CD4-positive, CD25-positive, alpha-beta regulatory T cell (primary cell): Measurements from ENCODE around the gene COL17A1. TPM values are rescaled to one million over a fixed set of nuclear protein-coding genes. Genes with fewer than 3 reads are reported as not detected.

Experiments
- ATAC-seq, 2 donors: fragments of 150-1000 bp; cut with Tn5 transposase; one replicate each; pipeline ENCODE4 v1.10.0; 2021; ENCODE audit warnings: low read depth in 2 of 2, moderate number of reproducible peaks in 2 of 2, moderate library complexity in 1 of 2
- DNase-seq, 3 donors: peaks; one replicate each; pipeline versions ENCODE4 v3.0.0 to v3.0.0-alpha.2; 2012 to 2022; ENCODE audit warnings: mixed read lengths in 1 of 3
- H3K27ac ChIP-seq: one replicate; pipeline ENCODE4 v1.7.0; 2013; ENCODE audit warnings: mild to moderate bottlenecking, low read length; ENCODE audit not compliant: insufficient read depth, poor library complexity, severe bottlenecking
- H3K27me3 ChIP-seq: one replicate; pipeline ENCODE4 v1.7.0; 2013; ENCODE audit warnings: low read length; ENCODE audit not compliant: control insufficient read depth, insufficient read depth
- H3K36me3 ChIP-seq: one replicate; pipeline ENCODE4 v1.7.0; 2013; ENCODE audit warnings: mild to moderate bottlenecking, low read length, moderate library complexity; ENCODE audit not compliant: control insufficient read depth, insufficient read depth
- H3K4me1 ChIP-seq: 2 replicates; pipeline ENCODE4 v1.7.0; 2013; ENCODE audit warnings: mild to moderate bottlenecking, low read length; ENCODE audit not compliant: insufficient read depth, control insufficient read depth, poor library complexity, severe bottlenecking
- H3K4me3 ChIP-seq: one replicate; pipeline ENCODE4 v1.7.0; 2013; ENCODE audit warnings: low read depth, mild to moderate bottlenecking, low read length, moderate library complexity
- H3K9me3 ChIP-seq, 2 experiments: 1 replicate in 1 of 2; 2 replicates in 1 of 2; pipeline ENCODE4 v1.7.0; 2013; ENCODE audit warnings: low read length in 2 of 2, mild to moderate bottlenecking in 1 of 2, moderate library complexity in 1 of 2; ENCODE audit not compliant: control insufficient read depth in 2 of 2
- H3K27ac Mint-ChIP-seq, 3 donors: one replicate each; pipeline ENCODE4 v1.8.0; 2020 to 2022; ENCODE audit warnings: mild to moderate bottlenecking in 3 of 3, mixed read lengths in 3 of 3, moderate library complexity in 2 of 3
- H3K27me3 Mint-ChIP-seq: one replicate; pipeline ENCODE4 v1.8.0; 2022; ENCODE audit warnings: mild to moderate bottlenecking, mixed read lengths
- H3K36me3 Mint-ChIP-seq: one replicate; pipeline ENCODE4 v1.8.0; 2020; ENCODE audit warnings: mixed read lengths
- H3K4me1 Mint-ChIP-seq, 4 donors: one replicate each; pipeline ENCODE4 v1.8.0; 2020 to 2022; ENCODE audit warnings: mixed read lengths in 4 of 4, mild to moderate bottlenecking in 1 of 4
- H3K4me3 Mint-ChIP-seq, 4 donors: one replicate each; pipeline ENCODE4 v1.8.0; 2020 to 2022; ENCODE audit warnings: mild to moderate bottlenecking in 4 of 4, mixed read lengths in 4 of 4, moderate library complexity in 3 of 4
- H3K9me3 Mint-ChIP-seq, 7 donors: one replicate each; pipeline ENCODE4 v1.8.0; 2020 to 2022; ENCODE audit warnings: mixed read lengths in 7 of 7, mild to moderate bottlenecking in 3 of 7, moderate library complexity in 2 of 7
- polyA plus RNA-seq, 4 donors: library from polyadenylated mRNA; unstranded; fragments of 300-500 nt; fragmentation: Illumina TruSeq; gene quantifications; one replicate each; pipeline ENCODE4 v1.2.3, GENCODE V29; 2021
- total RNA-seq: library from RNA; stranded (reverse); gene quantifications from one replicate; pipeline ENCODE4 v1.2.3, GENCODE V29; 2022

The COL17A1 gene
- total and polyA plus RNA-seq, 5 donors from 2014 or later, result 0.24 TPM; not detected in 4

GRCh38 chr10:104104418-104104817 is 18.7 kb upstream of the COL17A1 start:
- ATAC-seq, result no peak
- Mint-ChIP-seq H3K27ac (no peak overlapping the region), H3K9me3 (peaks cover 0 to 1% (median 0%) of the 10 kb centered on the region in 7 donors), H3K27me3 (peaks cover 21% of the 10 kb centered on the region), H3K4me1 (peaks cover 0 to 4% (median 0%) of the 10 kb centered on the region in 4 donors), H3K36me3 (no peaks in the 10 kb centered on the region), H3K4me3 (no peak overlapping the region)
- H3K9me3 ChIP-seq, result no peaks in the 10 kb centered on the region
- no peaks in the 10 kb centered on the region for H3K4me1 ChIP-seq
- no peaks in the 10 kb centered on the region for H3K27me3 ChIP-seq
- no peak overlapping the region for H3K27ac ChIP-seq
- H3K36me3 ChIP-seq, result no peaks in the 10 kb centered on the region
- H3K4me3 ChIP-seq, result no peak overlapping the region
- DNase-seq, result no peak

GRCh38 chr10:104103956-104104355 is 18.3 kb upstream of the COL17A1 start:
- Mint-ChIP-seq H3K9me3 (peaks cover 0 to 1% (median 0%) of the 10 kb centered on the region in 7 donors), H3K4me3 (no peak overlapping the region), H3K36me3 (no peaks in the 10 kb centered on the region), H3K27ac (no peak overlapping the region), H3K27me3 (peaks cover 21% of the 10 kb centered on the region), H3K4me1 (peaks cover 0 to 4% (median 0%) of the 10 kb centered on the region in 4 donors)
- Histone ChIP-seq H3K27me3 (peaks cover 1% of the 10 kb centered on the region), H3K27ac (no peak overlapping the region), H3K4me1 (no peaks in the 10 kb centered on the region), H3K4me3 (no peak overlapping the region), H3K36me3 (no peaks in the 10 kb centered on the region), H3K9me3 (no peaks in the 10 kb centered on the region)
- DNase-seq, result no peak
- ATAC-seq, result no peak

GRCh38 chr10:104101902-104102301 is 16.2 kb upstream of the COL17A1 start:
- H3K9me3 Mint-ChIP-seq, result peaks cover 0 to 1% (median 0%) of the 10 kb centered on the region in 7 donors
- H3K4me1 Mint-ChIP-seq, result peaks cover 0 to 4% (median 0%) of the 10 kb centered on the region in 4 donors
- ATAC-seq (no peak), DNase-seq (no peak)
- no peak overlapping the region for H3K4me3 ChIP-seq
- H3K27me3 Mint-ChIP-seq, result peaks cover 31% of the 10 kb centered on the region
- H3K9me3 ChIP-seq, result peaks cover 5% of the 10 kb centered on the region in 2 experiments
- H3K27me3 ChIP-seq, result peaks cover 10% of the 10 kb centered on the region
- no peak overlapping the region for H3K4me3 Mint-ChIP-seq
- H3K36me3 ChIP-seq, result no peaks in the 10 kb centered on the region
- no peak overlapping the region for H3K27ac Mint-ChIP-seq
- H3K4me1 ChIP-seq, result no peaks in the 10 kb centered on the region
- H3K36me3 Mint-ChIP-seq, result no peaks in the 10 kb centered on the region
- no peak overlapping the region for H3K27ac ChIP-seq

GRCh38 chr10:104100795-104101194 is 15.1 kb upstream of the COL17A1 start:
- Mint-ChIP-seq H3K4me3 (no peak overlapping the region), H3K36me3 (no peaks in the 10 kb centered on the region), H3K27ac (no peak overlapping the region), H3K27me3 (peaks cover 37% of the 10 kb centered on the region), H3K9me3 (peaks cover 0 to 1% (median 0%) of the 10 kb centered on the region in 7 donors), H3K4me1 (peaks cover 0 to 4% (median 0%) of the 10 kb centered on the region in 4 donors)
- ATAC-seq (no peak), DNase-seq (no peak)
- no peak overlapping the region for H3K27ac ChIP-seq
- peaks cover 10% of the 10 kb centered on the region for H3K27me3 ChIP-seq
- no peak overlapping the region for H3K4me3 ChIP-seq
- no peaks in the 10 kb centered on the region for H3K36me3 ChIP-seq
- H3K9me3 ChIP-seq, result peaks cover 8% of the 10 kb centered on the region in 2 experiments
- H3K4me1 ChIP-seq, result no peaks in the 10 kb centered on the region

GRCh38 chr10:104099941-104100340 is 14.3 kb upstream of the COL17A1 start:
- H3K4me3 ChIP-seq, result no peak overlapping the region
- no peak overlapping the region for H3K4me3 Mint-ChIP-seq
- H3K4me1 ChIP-seq, result no peaks in the 10 kb centered on the region
- ATAC-seq, result no peak
- no peak for DNase-seq
- H3K27ac ChIP-seq, result no peak overlapping the region
- peaks cover 8% of the 10 kb centered on the region in 2 experiments for H3K9me3 ChIP-seq
- H3K36me3 ChIP-seq, result no peaks in the 10 kb centered on the region
- H3K36me3 Mint-ChIP-seq, result no peaks in the 10 kb centered on the region
- H3K27me3 ChIP-seq, result peaks cover 12% of the 10 kb centered on the region
- no peak overlapping the region for H3K27ac Mint-ChIP-seq
- peaks cover 37% of the 10 kb centered on the region for H3K27me3 Mint-ChIP-seq
- H3K4me1 Mint-ChIP-seq, result peaks cover 0 to 4% (median 0%) of the 10 kb centered on the region in 4 donors
- H3K9me3 Mint-ChIP-seq, result peaks cover 0 to 1% (median 0%) of the 10 kb centered on the region in 7 donors

GRCh38 chr10:104099269-104099668 is 13.6 kb upstream of the COL17A1 start:
- H3K4me3 ChIP-seq, result no peak overlapping the region
- Mint-ChIP-seq H3K36me3 (no peaks in the 10 kb centered on the region), H3K4me1 (peaks cover 0 to 4% (median 0%) of the 10 kb centered on the region in 4 donors), H3K27ac (no peak overlapping the region), H3K4me3 (no peak overlapping the region), H3K9me3 (peaks cover 0 to 1% (median 0%) of the 10 kb centered on the region in 7 donors), H3K27me3 (peaks cover 37% of the 10 kb centered on the region)
- ATAC-seq, result no peak
- peaks cover 12% of the 10 kb centered on the region for H3K27me3 ChIP-seq
- H3K9me3 ChIP-seq, result peaks cover 8% of the 10 kb centered on the region in 2 experiments
- no peaks in the 10 kb centered on the region for H3K4me1 ChIP-seq
- no peaks in the 10 kb centered on the region for H3K36me3 ChIP-seq
- DNase-seq, result no peak
- H3K27ac ChIP-seq, result no peak overlapping the region

GRCh38 chr10:104098358-104098925 is 12.8 kb upstream of the COL17A1 start:
- Histone ChIP-seq H3K27me3 (peaks cover 12% of the 10 kb centered on the region), H3K4me1 (no peaks in the 10 kb centered on the region), H3K36me3 (no peaks in the 10 kb centered on the region), H3K4me3 (no peak overlapping the region), H3K9me3 (peaks cover 8% of the 10 kb centered on the region in 2 experiments), H3K27ac (no peak overlapping the region)
- Mint-ChIP-seq H3K27me3 (peaks cover 36% of the 10 kb centered on the region), H3K4me3 (no peak overlapping the region), H3K27ac (no peak overlapping the region), H3K9me3 (peaks cover 0 to 1% (median 0%) of the 10 kb centered on the region in 7 donors), H3K4me1 (peaks cover 0 to 4% (median 0%) of the 10 kb centered on the region in 4 donors), H3K36me3 (no peaks in the 10 kb centered on the region)
- ATAC-seq, result no peak
- DNase-seq, result no peak

GRCh38 chr10:104096692-104097091 is 11.0 kb upstream of the COL17A1 start:
- Histone ChIP-seq H3K9me3 (peaks cover 8% of the 10 kb centered on the region in 2 experiments), H3K4me1 (no peaks in the 10 kb centered on the region), H3K27me3 (peaks cover 12% of the 10 kb centered on the region), H3K4me3 (no peak overlapping the region), H3K27ac (no peak overlapping the region), H3K36me3 (no peaks in the 10 kb centered on the region)
- Mint-ChIP-seq H3K9me3 (peaks cover 0 to 1% (median 0%) of the 10 kb centered on the region in 7 donors), H3K4me3 (no peak overlapping the region), H3K4me1 (no peaks in the 10 kb centered on the region), H3K36me3 (no peaks in the 10 kb centered on the region), H3K27me3 (peaks cover 21% of the 10 kb centered on the region), H3K27ac (no peak overlapping the region)
- ATAC-seq, result no peak
- no peak for DNase-seq
